ENCODE measurements around the gene ATG9A.
"Not testable (repeated sequence)": the region's sequence is repeated elsewhere in the genome, so short reads cannot be mapped to it uniquely, and the experiment has no call there.

DNA sequence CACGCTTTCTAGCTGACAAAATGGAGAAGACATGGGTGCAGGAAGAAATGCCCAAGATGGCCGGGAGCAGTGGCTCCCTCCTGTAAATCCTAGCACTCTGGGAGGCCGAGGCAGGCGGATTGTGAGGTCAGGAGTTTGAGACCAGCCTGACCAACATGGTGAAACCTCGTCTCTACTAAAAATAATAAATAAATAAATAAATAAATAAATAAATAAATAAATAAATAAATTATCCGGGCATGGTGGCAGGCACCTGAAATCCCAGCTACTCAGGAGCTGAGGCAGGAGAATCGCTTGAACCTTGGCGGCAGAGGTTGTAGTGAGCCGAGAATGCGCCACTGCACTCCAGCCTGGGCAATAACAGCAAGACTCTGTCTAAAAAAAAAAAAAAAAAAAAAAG lies 29.5 kb upstream of the ATG9A start:
- TF ChIP-seq, protein P1, sequence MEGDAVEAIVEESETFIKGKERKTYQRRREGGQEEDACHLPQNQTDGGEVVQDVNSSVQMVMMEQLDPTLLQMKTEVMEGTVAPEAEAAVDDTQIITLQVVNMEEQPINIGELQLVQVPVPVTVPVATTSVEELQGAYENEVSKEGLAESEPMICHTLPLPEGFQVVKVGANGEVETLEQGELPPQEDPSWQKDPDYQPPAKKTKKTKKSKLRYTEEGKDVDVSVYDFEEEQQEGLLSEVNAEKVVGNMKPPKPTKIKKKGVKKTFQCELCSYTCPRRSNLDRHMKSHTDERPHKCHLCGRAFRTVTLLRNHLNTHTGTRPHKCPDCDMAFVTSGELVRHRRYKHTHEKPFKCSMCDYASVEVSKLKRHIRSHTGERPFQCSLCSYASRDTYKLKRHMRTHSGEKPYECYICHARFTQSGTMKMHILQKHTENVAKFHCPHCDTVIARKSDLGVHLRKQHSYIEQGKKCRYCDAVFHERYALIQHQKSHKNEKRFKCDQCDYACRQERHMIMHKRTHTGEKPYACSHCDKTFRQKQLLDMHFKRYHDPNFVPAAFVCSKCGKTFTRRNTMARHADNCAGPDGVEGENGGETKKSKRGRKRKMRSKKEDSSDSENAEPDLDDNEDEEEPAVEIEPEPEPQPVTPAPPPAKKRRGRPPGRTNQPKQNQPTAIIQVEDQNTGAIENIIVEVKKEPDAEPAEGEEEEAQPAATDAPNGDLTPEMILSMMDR (IDR thresholded peaks at IDR 0.05): not testable (repeated sequence)
- TF ChIP-seq POLR2A, EP300 (IDR thresholded peaks at IDR 0.05): not testable (repeated sequence)
